SJSA1 (cell line): ENCODE measurements around the gene TBXAS1. TPM values are rescaled to one million over a fixed set of nuclear protein-coding genes. Genes with fewer than 3 reads are reported as not detected.

Experiments used
- DNase-seq, 2 experiments: peaks; one replicate each; pipeline ENCODE4 v3.0.0-alpha.2; 2015 to 2020; ENCODE audit warnings: low spot score in 2 of 2, low read depth in 1 of 2
- H3K27ac ChIP-seq: fragments of 250-450 bp; sonication (Bioruptor Pico); 2 replicates; pipeline ENCODE4 v1.5.1; 2020; ENCODE audit warnings: mild to moderate bottlenecking, moderate library complexity
- H3K27me3 ChIP-seq: fragments of 250-450 bp; sonication (Bioruptor Pico); replicated peaks from 2 replicates; pipeline ENCODE4 v1.5.1; 2020; ENCODE audit warnings: mild to moderate bottlenecking, moderate library complexity
- H3K36me3 ChIP-seq: fragments of 250-450 bp; sonication (Bioruptor Pico); 2 replicates; pipeline ENCODE4 v1.5.1; 2020; ENCODE audit warnings: mild to moderate bottlenecking
- H3K4me1 ChIP-seq: fragments of 250-450 bp; sonication (Bioruptor Pico); replicated peaks from 2 replicates; pipeline ENCODE4 v1.6.1; 2021; ENCODE audit warnings: mild to moderate bottlenecking
- H3K4me3 ChIP-seq: fragments of 250-450 bp; sonication (Bioruptor Pico); 2 replicates; pipeline ENCODE4 v1.5.1; 2020; ENCODE audit warnings: mild to moderate bottlenecking
- H3K9me3 ChIP-seq: fragments of 250-450 bp; sonication (Bioruptor Pico); replicated peaks from 2 replicates; pipeline ENCODE4 v1.5.1; 2020; ENCODE audit warnings: mild to moderate bottlenecking
- total RNA-seq: library from RNA; depleted of rRNA; stranded (reverse); fragments of >200 nt; shearing (Covaris generic); gene quantifications from 2 replicates; pipeline ENCODE4 v1.2.3, GENCODE V29; 2014; rRNA removed

TBXAS1 gene
- total RNA-seq, 1 experiment from 2014 or later = 3.8 TPM

GRCh38 chr7:140060243-140060630, 231.2 kb downstream of the TBXAS1 start:
- no peaks in the 10 kb centered on the region for H3K27me3 ChIP-seq
- H3K36me3 ChIP-seq = peaks cover 11% of the 10 kb centered on the region
- DNase-seq = peak in 1 of 2 experiments; percentile 28
- H3K4me1 ChIP-seq = peaks cover 25% of the 10 kb centered on the region
- H3K4me3 ChIP-seq = no peak overlapping the region
- no peak overlapping the region for H3K27ac ChIP-seq
- no peaks in the 10 kb centered on the region for H3K9me3 ChIP-seq

- Histone ChIP-seq H3K4me1 (peaks cover 25% of the 10 kb centered on the region), H3K36me3 (peaks cover 11% of the 10 kb centered on the region), H3K9me3 (0 out of 2 replicates have a peak, but pooled peaks cover 2% of the 10 kb centered on the region), H3K27ac (no peak overlapping the region), H3K27me3 (no peaks in the 10 kb centered on the region), H3K4me3 (no peak overlapping the region)
- peak in 1 of 2 experiments; percentile 38 for DNase-seq
Measured at GRCh38 chr7:140060788-140061606, 231.9 kb downstream of the TBXAS1 start.

GRCh38 chr7:140061607-140061930, 232.5 kb downstream of the TBXAS1 start:
- Histone ChIP-seq H3K27ac (no peak overlapping the region), H3K4me3 (peak overlapping the region; percentile 93), H3K27me3 (no peaks in the 10 kb centered on the region), H3K36me3 (peaks cover 11% of the 10 kb centered on the region), H3K9me3 (0 out of 2 replicates have a peak, but pooled peaks cover 2% of the 10 kb centered on the region), H3K4me1 (peaks cover 25% of the 10 kb centered on the region)
- peak; percentile 7 to 37 for DNase-seq

GRCh38 chr7:140062118-140062527, 233.1 kb downstream of the TBXAS1 start:
- peaks cover 5% of the 10 kb centered on the region for H3K9me3 ChIP-seq
- no peaks in the 10 kb centered on the region for H3K27me3 ChIP-seq
- peak overlapping the region; percentile 93 for H3K4me3 ChIP-seq
- peak overlapping the region; percentile 64 for H3K27ac ChIP-seq
- DNase-seq = peak; percentile 32 to 43
- peaks cover 11% of the 10 kb centered on the region for H3K36me3 ChIP-seq
- peaks cover 25% of the 10 kb centered on the region for H3K4me1 ChIP-seq

GRCh38 chr7:140062528-140063299, 233.7 kb downstream of the TBXAS1 start, which contains the start of gene PARP12:
TSS of gene PARP12 (minus strand) at chr7:140062951. CDS start at chr7:140062847, 104 bp downstream.
- peak within 1 kb of the TSS; percentile 64 for H3K27ac ChIP-seq

GRCh38 chr7:140067052-140067451, 238.0 kb downstream of the TBXAS1 start:
- Histone ChIP-seq H3K36me3 (peaks cover 8% of the 10 kb centered on the region), H3K4me3 (no peak overlapping the region), H3K27ac (no peak overlapping the region), H3K9me3 (peaks cover 8% of the 10 kb centered on the region), H3K4me1 (no peaks in the 10 kb centered on the region), H3K27me3 (no peaks in the 10 kb centered on the region)
- no peak for DNase-seq

More at GRCh38 chr7:140062528-140063299, 233.7 kb downstream of the TBXAS1 start, which contains the start of gene PARP12:
- DNase-seq = peak; percentile 87 to 89
- H3K4me1 ChIP-seq = peaks cover 25% of the 10 kb centered on the region
- peak within 1 kb of the TSS; percentile 93 for H3K4me3 ChIP-seq
- peaks cover 8% of the 10 kb centered on the region for H3K9me3 ChIP-seq
- H3K27me3 ChIP-seq = no peaks in the 10 kb centered on the region
- peaks cover 8% of the 10 kb centered on the region for H3K36me3 ChIP-seq

- DNase-seq = no peak
- H3K4me1 ChIP-seq = no peaks in the 10 kb centered on the region
- no peaks in the 10 kb centered on the region for H3K27me3 ChIP-seq
Measured at GRCh38 chr7:140068033-140068432, 239.0 kb downstream of the TBXAS1 start.

GRCh38 chr7:140069298-140069949, 240.4 kb downstream of the TBXAS1 start:
- Histone ChIP-seq H3K4me3 (no peak overlapping the region), H3K9me3 (peaks cover 8% of the 10 kb centered on the region), H3K27ac (no peak overlapping the region), H3K4me1 (no peaks in the 10 kb centered on the region), H3K36me3 (no peaks in the 10 kb centered on the region), H3K27me3 (no peaks in the 10 kb centered on the region)
- DNase-seq = no peak

More at GRCh38 chr7:140068033-140068432, 239.0 kb downstream of the TBXAS1 start:
- Histone ChIP-seq H3K9me3 (peaks cover 8% of the 10 kb centered on the region), H3K4me3 (no peak overlapping the region), H3K36me3 (peaks cover under 1% of the 10 kb centered on the region), H3K27ac (no peak overlapping the region)

Other genes starting within 250 kb of the TBXAS1 start
- gene HIPK2, start 51.3 kb upstream of the TBXAS1 start, total RNA-seq = 6.8 and 10.9 TPM in 2 replicates
- gene PARP12, start 233.7 kb downstream of the TBXAS1 start, total RNA-seq = 19.3 and 21.4 TPM in 2 replicates